Measurements from ENCODE around the gene SLC26A11. TPM values are rescaled to one million over a fixed set of nuclear protein-coding genes. Genes with fewer than 3 reads are reported as not detected.

The SLC26A11 gene
- total RNA-seq, 1 experiment from 2014 or later, result 26.5 TPM

DNA sequence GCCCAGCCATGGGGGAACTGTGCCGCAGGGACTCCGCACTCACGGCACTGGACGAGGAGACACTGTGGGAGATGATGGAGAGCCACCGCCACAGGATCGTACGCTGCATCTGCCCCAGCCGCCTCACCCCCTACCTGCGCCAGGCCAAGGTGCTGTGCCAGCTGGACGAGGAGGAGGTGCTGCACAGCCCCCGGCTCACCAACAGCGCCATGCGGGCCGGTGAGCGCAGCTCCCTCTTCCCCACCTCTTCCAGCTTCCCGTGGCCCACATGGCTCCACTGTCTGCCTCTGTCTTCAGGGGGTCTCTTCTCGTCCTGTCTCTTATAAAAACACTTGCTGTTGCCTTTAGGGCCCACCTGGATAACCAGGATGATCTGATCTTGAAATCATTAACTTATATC, 38.8 kb upstream of the SLC26A11 start:
- WGBS (ENCODE audit: extremely low coverage, insufficient read length, low lambda C conversion rate), result no CpG with 5 or more reads among the region's 17 CpGs
- H3K14ac ChIP-seq (ENCODE audit: insufficient read depth, low read length), result no peak overlapping the region; the same call in 1 of the 2 replicates
- H2BK12ac ChIP-seq (ENCODE audit: insufficient read length, low read depth, low read length), result no peak overlapping the region
- H3K56ac ChIP-seq (ENCODE audit: insufficient read length, low read depth, low read length), result no peak overlapping the region
- no peak overlapping the region for H4K8ac ChIP-seq (replicated peaks; ENCODE audit: insufficient read length, low read depth, low read length)
- H3K18ac ChIP-seq (ENCODE audit: insufficient read length, low read depth, low read length), result no peak overlapping the region
- H3K9me3 Mint-ChIP-seq, result no peaks in the 10 kb centered on the region
- no peaks in the 10 kb centered on the region; the same call in 1 of the 2 replicates for H3K27me3 Mint-ChIP-seq (ENCODE audit: low read depth)
- H4K20me1 ChIP-seq (ENCODE audit: control insufficient read depth, insufficient read depth, insufficient read length), result no peaks in the 10 kb centered on the region
- no peak overlapping the region for H4K5ac ChIP-seq (ENCODE audit: insufficient read length, low read depth, low read length)
- no peak overlapping the region for H3K4ac ChIP-seq (ENCODE audit: low read depth, low read length)
- H3K4me1 ChIP-seq (ENCODE audit: insufficient read depth, low read length), result no peaks in the 10 kb centered on the region
- no peaks in the 10 kb centered on the region for H3K36me3 Mint-ChIP-seq (ENCODE audit: insufficient read depth in 1 of 3, low read depth in 3 of 3)
- no peaks in the 10 kb centered on the region for H3K79me2 ChIP-seq (ENCODE audit: insufficient read depth, low read length)
- H2AFZ ChIP-seq (ENCODE audit: low read length), result no peak overlapping the region
- no peak overlapping the region for H3K4me3 Mint-ChIP-seq
- H2AK5ac ChIP-seq (ENCODE audit: insufficient read length, low read length), result no peak overlapping the region
- H3K27me3 ChIP-seq (ENCODE audit: insufficient read depth, low read length), result no peaks in the 10 kb centered on the region
- no peak overlapping the region for H3K23ac ChIP-seq (ENCODE audit: insufficient read length, low read depth, low read length)
- H3K4me2 ChIP-seq (ENCODE audit: insufficient read depth, insufficient read length, low read length), result no peak overlapping the region
- H2BK5ac ChIP-seq (ENCODE audit: insufficient read length, low read length), result no peak overlapping the region
- no peaks in the 10 kb centered on the region for H3K9me3 ChIP-seq (ENCODE audit: control insufficient read depth, low read depth, low read length)
- peak overlapping the region in 1 of 3 experiments; percentile 14; a peak in 1 of 7 replicates for H3K27ac Mint-ChIP-seq
- H3K23me2 ChIP-seq (ENCODE audit: insufficient read length, low read depth, low read length, poor library complexity, severe bottlenecking), result no peaks in the 10 kb centered on the region
- H4K91ac ChIP-seq (ENCODE audit: insufficient read length, low read depth, low read length), result no peak overlapping the region
- no peak overlapping the region for H2BK120ac ChIP-seq (ENCODE audit: low read depth, low read length, poor library complexity, severe bottlenecking)
- no peak overlapping the region for H2BK20ac ChIP-seq (ENCODE audit: low read depth, low read length, poor library complexity, severe bottlenecking)
- TF ChIP-seq, protein P1, sequence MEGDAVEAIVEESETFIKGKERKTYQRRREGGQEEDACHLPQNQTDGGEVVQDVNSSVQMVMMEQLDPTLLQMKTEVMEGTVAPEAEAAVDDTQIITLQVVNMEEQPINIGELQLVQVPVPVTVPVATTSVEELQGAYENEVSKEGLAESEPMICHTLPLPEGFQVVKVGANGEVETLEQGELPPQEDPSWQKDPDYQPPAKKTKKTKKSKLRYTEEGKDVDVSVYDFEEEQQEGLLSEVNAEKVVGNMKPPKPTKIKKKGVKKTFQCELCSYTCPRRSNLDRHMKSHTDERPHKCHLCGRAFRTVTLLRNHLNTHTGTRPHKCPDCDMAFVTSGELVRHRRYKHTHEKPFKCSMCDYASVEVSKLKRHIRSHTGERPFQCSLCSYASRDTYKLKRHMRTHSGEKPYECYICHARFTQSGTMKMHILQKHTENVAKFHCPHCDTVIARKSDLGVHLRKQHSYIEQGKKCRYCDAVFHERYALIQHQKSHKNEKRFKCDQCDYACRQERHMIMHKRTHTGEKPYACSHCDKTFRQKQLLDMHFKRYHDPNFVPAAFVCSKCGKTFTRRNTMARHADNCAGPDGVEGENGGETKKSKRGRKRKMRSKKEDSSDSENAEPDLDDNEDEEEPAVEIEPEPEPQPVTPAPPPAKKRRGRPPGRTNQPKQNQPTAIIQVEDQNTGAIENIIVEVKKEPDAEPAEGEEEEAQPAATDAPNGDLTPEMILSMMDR (conservative IDR thresholded peaks at IDR 0.05), result no peak
- no peak overlapping the region for H3T11ph ChIP-seq (ENCODE audit: low read length)
- no peak overlapping the region for H3K27ac ChIP-seq (ENCODE audit: insufficient read length, low read depth, low read length)
- no peak for DNase-seq
- peaks cover 2 to 7% of the 10 kb centered on the region in 2 experiments; a peak in 2 of 4 replicates for H3K4me1 Mint-ChIP-seq
- H3K79me1 ChIP-seq (ENCODE audit: insufficient read depth, low read depth, low read length, poor library complexity, severe bottlenecking), result no peaks in the 10 kb centered on the region
- no peak overlapping the region for H2BK15ac ChIP-seq (ENCODE audit: low read depth, low read length)
- H3K9ac ChIP-seq (ENCODE audit: extremely low read depth, insufficient read length, low read length), result no peak overlapping the region
